NCI-H82 treated with DMSO at 0.1 percent for 48 hours (cell line): ENCODE data around the gene ZNF655.
A peak's percentile ranks its signal among the peaks of the same experiment; 100 is the strongest.

Experiments
- DNase-seq: peaks from one replicate; lab custom pipeline; 2025; ENCODE audit not compliant: unreplicated experiment; lab: John Stamatoyannopoulos, UW

The ZNF655 gene

GRCh38 chr7:99605527-99605926 is 47.1 kb downstream of the ZNF655 start:
- no peak for DNase-seq

GRCh38 chr7:99606531-99606930 is 48.1 kb downstream of the ZNF655 start:
- no peak for DNase-seq

- no peak for DNase-seq
Observed at GRCh38 chr7:99607548-99607947, 49.1 kb downstream of the ZNF655 start.

- DNase-seq = no peak
Observed at GRCh38 chr7:99614495-99614894, 56.1 kb downstream of the ZNF655 start.

GRCh38 chr7:99615989-99616358 is 57.5 kb downstream of the ZNF655 start:
- no peak for DNase-seq

GRCh38 chr7:99616359-99617191 is 58.1 kb downstream of the ZNF655 start, which contains the start of gene ZSCAN25:
Gene ZSCAN25, plus strand, starts transcription at chr7:99616946. Its CDS starts 2,661 bp downstream, at chr7:99619607.
- DNase-seq = peak; percentile 74

- DNase-seq = no peak
Observed at GRCh38 chr7:99617192-99617781, 58.8 kb downstream of the ZNF655 start.

GRCh38 chr7:99618726-99619125 is 60.3 kb downstream of the ZNF655 start:
- DNase-seq = no peak

- no peak for DNase-seq
Observed at GRCh38 chr7:99619571-99620130, 61.2 kb downstream of the ZNF655 start.

GRCh38 chr7:99621271-99621670 is 62.8 kb downstream of the ZNF655 start:
- DNase-seq = no peak

- no peak for DNase-seq
Observed at GRCh38 chr7:99622596-99622995, 64.2 kb downstream of the ZNF655 start.

GRCh38 chr7:99623091-99623693 is 64.8 kb downstream of the ZNF655 start:
- no peak for DNase-seq

GRCh38 chr7:99623702-99624447 is 65.4 kb downstream of the ZNF655 start:
- DNase-seq = no peak

GRCh38 chr7:99624484-99624883 is 66.0 kb downstream of the ZNF655 start:
- DNase-seq = no peak

GRCh38 chr7:99625321-99625720 is 66.9 kb downstream of the ZNF655 start:
- no peak for DNase-seq

GRCh38 chr7:99625961-99626360 is 67.5 kb downstream of the ZNF655 start:
- no peak for DNase-seq
